ENCODE results near the gene FUT1. TPM values are rescaled to one million over a fixed set of nuclear protein-coding genes. Genes with fewer than 3 reads are reported as not detected.

The FUT1 gene
- polyA plus RNA-seq, 1 donor (not counting 4 experiments of a cell fraction or from before 2014, with no cell fraction given): 3.7 TPM

DNA sequence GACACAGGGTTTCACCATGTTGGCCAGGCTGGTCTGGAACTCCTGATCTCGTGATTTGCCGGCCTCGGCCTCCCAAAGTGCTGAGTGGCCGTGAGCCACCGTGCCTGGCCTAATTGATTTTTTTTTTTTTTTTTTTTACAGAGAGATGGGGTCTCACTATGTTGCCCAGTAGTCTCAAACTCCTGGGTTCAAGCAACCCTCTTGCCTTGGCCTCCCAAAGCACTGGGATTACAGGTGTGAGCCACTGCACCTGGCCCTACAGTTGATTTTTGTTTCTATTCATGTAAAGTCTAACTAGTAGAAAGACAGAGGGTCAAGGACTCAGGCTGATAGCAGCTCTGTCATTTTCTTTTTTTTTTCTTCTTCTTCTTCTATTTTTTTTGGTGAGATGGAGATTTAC is 24.7 kb upstream of the FUT1 start:
- Histone ChIP-seq H3K9me3 (ENCODE audit: control insufficient read depth, low read depth, low read length) (no peaks in the 10 kb centered on the region), H2AFZ (ENCODE audit: control insufficient read depth, low read length) (no peak overlapping the region), H3K79me2 (ENCODE audit: control insufficient read depth, insufficient read depth, low read length) (no peaks in the 10 kb centered on the region), H3K4me2 (ENCODE audit: control insufficient read depth, extremely low read depth, insufficient read depth, low read depth, low read length) (no peak overlapping the region), H4K20me1 (ENCODE audit: control insufficient read depth, extremely low read depth, insufficient read depth, low read length) (no peaks in the 10 kb centered on the region), H3K27ac (ENCODE audit: control insufficient read depth, insufficient read depth, low read length) (no peak overlapping the region), H3K36me3 (ENCODE audit: control insufficient read depth in 2 of 2, extremely low read depth in 1 of 2, insufficient read depth in 2 of 2, low read length in 2 of 2) (no peaks in the 10 kb centered on the region), H3K9me1 (ENCODE audit: control insufficient read depth, extremely low read depth, insufficient read depth, low read length) (no peaks in the 10 kb centered on the region), H3K4me3 (ENCODE audit: control insufficient read depth in 2 of 3, extremely low read depth in 1 of 3, insufficient read depth in 2 of 3, low read depth in 1 of 3, low read length in 3 of 3) (no peak overlapping the region), H3K4me1 (ENCODE audit: control insufficient read depth, extremely low read depth, insufficient read depth, low read length) (no peaks in the 10 kb centered on the region), H3K27me3 (ENCODE audit: control insufficient read depth, extremely low read depth, insufficient read depth, low read length) (no peaks in the 10 kb centered on the region), H3K9ac (ENCODE audit: control insufficient read depth, extremely low read depth, insufficient read depth, low read length) (no peak overlapping the region)
- TF ChIP-seq, protein P1, sequence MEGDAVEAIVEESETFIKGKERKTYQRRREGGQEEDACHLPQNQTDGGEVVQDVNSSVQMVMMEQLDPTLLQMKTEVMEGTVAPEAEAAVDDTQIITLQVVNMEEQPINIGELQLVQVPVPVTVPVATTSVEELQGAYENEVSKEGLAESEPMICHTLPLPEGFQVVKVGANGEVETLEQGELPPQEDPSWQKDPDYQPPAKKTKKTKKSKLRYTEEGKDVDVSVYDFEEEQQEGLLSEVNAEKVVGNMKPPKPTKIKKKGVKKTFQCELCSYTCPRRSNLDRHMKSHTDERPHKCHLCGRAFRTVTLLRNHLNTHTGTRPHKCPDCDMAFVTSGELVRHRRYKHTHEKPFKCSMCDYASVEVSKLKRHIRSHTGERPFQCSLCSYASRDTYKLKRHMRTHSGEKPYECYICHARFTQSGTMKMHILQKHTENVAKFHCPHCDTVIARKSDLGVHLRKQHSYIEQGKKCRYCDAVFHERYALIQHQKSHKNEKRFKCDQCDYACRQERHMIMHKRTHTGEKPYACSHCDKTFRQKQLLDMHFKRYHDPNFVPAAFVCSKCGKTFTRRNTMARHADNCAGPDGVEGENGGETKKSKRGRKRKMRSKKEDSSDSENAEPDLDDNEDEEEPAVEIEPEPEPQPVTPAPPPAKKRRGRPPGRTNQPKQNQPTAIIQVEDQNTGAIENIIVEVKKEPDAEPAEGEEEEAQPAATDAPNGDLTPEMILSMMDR (optimal IDR thresholded peaks at IDR 0.05 in 1 of 3, IDR thresholded peaks at IDR 0.05 in 1 of 3, conservative IDR thresholded peaks at IDR 0.05 in 1 of 3; ENCODE audit: extremely low read depth in 1 of 3, insufficient read depth in 2 of 3, low read length in 3 of 3): no peak
- no peak for TF ChIP-seq EZH2 (IDR thresholded peaks at IDR 0.05; ENCODE audit: low read length)
- FAIRE-seq: no peak
- DNase-seq (ENCODE audit: low read depth, low spot score): no peak
- dilution Hi-C loops (cut with MboI; ENCODE audit: extremely low pct_ligation_motif_present, low sequenced_read_pairs): no loop called here

DNA sequence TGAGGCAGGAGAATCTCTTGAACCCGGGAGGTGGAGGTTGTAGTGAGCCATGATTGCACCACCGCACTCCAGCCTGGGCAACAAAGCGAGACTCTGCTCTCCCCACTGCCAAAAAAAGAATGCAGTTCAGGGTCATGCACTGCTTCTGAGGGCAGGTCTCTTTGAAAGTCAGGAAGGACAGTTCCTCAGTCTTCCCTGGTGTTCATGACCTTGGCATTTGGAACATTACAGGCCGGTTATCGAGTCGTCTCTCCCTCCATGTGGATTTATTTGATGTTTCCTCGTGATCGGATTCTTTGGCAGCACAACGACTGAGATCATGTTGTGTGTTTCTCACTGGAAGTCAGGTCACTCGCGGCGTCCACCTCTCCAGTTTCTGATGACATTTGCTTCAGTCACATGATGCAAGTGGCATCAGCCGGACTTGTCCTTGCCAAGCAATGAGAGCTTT is 20.1 kb upstream of the FUT1 start:
- H3K9me3 ChIP-seq (ENCODE audit: control insufficient read depth, low read depth, low read length): no peaks in the 10 kb centered on the region
- H3K9me1 ChIP-seq (ENCODE audit: control insufficient read depth, extremely low read depth, insufficient read depth, low read length): no peaks in the 10 kb centered on the region
- no peak overlapping the region for H3K9ac ChIP-seq (ENCODE audit: control insufficient read depth, extremely low read depth, insufficient read depth, low read length)
- peaks cover 4% of the 10 kb centered on the region for H3K4me1 ChIP-seq (ENCODE audit: control insufficient read depth, extremely low read depth, insufficient read depth, low read length)
- H3K4me3 ChIP-seq (ENCODE audit: control insufficient read depth in 2 of 3, extremely low read depth in 1 of 3, insufficient read depth in 2 of 3, low read depth in 1 of 3, low read length in 3 of 3): no peak overlapping the region
- FAIRE-seq (no peak), DNase-seq (ENCODE audit: low read depth, low spot score) (no peak)
- no peak overlapping the region for H3K27ac ChIP-seq (ENCODE audit: control insufficient read depth, insufficient read depth, low read length)
- H3K79me2 ChIP-seq (ENCODE audit: control insufficient read depth, insufficient read depth, low read length): no peaks in the 10 kb centered on the region
- H3K4me2 ChIP-seq (ENCODE audit: control insufficient read depth, extremely low read depth, insufficient read depth, low read depth, low read length): no peak overlapping the region
- no peak overlapping the region for H2AFZ ChIP-seq (ENCODE audit: control insufficient read depth, low read length)
- H3K36me3 ChIP-seq (ENCODE audit: control insufficient read depth in 2 of 2, extremely low read depth in 1 of 2, insufficient read depth in 2 of 2, low read length in 2 of 2): no peaks in the 10 kb centered on the region
- H4K20me1 ChIP-seq (ENCODE audit: control insufficient read depth, extremely low read depth, insufficient read depth, low read length): no peaks in the 10 kb centered on the region
- no peaks in the 10 kb centered on the region for H3K27me3 ChIP-seq (ENCODE audit: control insufficient read depth, extremely low read depth, insufficient read depth, low read length)
- dilution Hi-C loops (cut with MboI; ENCODE audit: extremely low pct_ligation_motif_present, low sequenced_read_pairs): no loop called here
- TF ChIP-seq, protein P1 (optimal IDR thresholded peaks at IDR 0.05 in 1 of 3, IDR thresholded peaks at IDR 0.05 in 1 of 3, conservative IDR thresholded peaks at IDR 0.05 in 1 of 3; ENCODE audit: extremely low read depth in 1 of 3, insufficient read depth in 2 of 3, low read length in 3 of 3): no peak
- TF ChIP-seq EZH2 (IDR thresholded peaks at IDR 0.05; ENCODE audit: low read length): no peak
